GM12891 (cell line): ENCODE data around the gene NLRP9.

Experiments
- PAX5 ChIP-seq: IDR thresholded peaks from 2 replicates; pipeline ENCODE4 v1.6.1; 2011; ENCODE audit warnings: low read length, moderate library complexity, mild to moderate bottlenecking; ENCODE audit not compliant: insufficient read depth, severe bottlenecking
- POLR2A ChIP-seq: IDR thresholded peaks from 2 replicates; pipeline ENCODE4 v1.6.1; 2011; ENCODE audit warnings: low read depth, low read length, control low read depth
- POLR2AphosphoS5 ChIP-seq: IDR thresholded peaks from 2 replicates; pipeline ENCODE4 v1.6.1; 2011; ENCODE audit warnings: low read depth, low read length, control low read depth
- SPI1 ChIP-seq: IDR thresholded peaks from 2 replicates; pipeline ENCODE4 v1.6.1; 2011; ENCODE audit warnings: low read depth, low read length, control low read depth
- TAF1 ChIP-seq: IDR thresholded peaks from 2 replicates; pipeline ENCODE4 v1.6.1; 2011; ENCODE audit warnings: low read depth, low read length, control low read depth

GRCh38 chr19:55667511-55667910, 70.7 kb downstream of the NLRP9 start:
- TF ChIP-seq POLR2A: no peak
- TF ChIP-seq TAF1: no peak
- TF ChIP-seq POLR2AphosphoS5: no peak
- TF ChIP-seq SPI1: no peak
- TF ChIP-seq PAX5: no peak
